SIG-M5 treated with dmso at 0.1 percent for 504 hours (cell line): Measurements from ENCODE around the gene ITGA6.

Source experiments
- DNase-seq: peaks from one replicate; lab custom pipeline; 2025; ENCODE audit not compliant: unreplicated experiment; lab: John Stamatoyannopoulos, UW

ITGA6 gene

GRCh38 chr2:172415865-172416183 lies 11.6 kb upstream of the ITGA6 start:
- DNase-seq, result no peak

GRCh38 chr2:172416447-172417058 lies 10.8 kb upstream of the ITGA6 start:
- DNase-seq, result peak; percentile 87

GRCh38 chr2:172420216-172420615 lies 7.2 kb upstream of the ITGA6 start:
- DNase-seq, result no peak

- DNase-seq, result no peak
These were observed 4.2 kb upstream of the ITGA6 start for GRCh38 chr2:172423160-172423559.

- DNase-seq, result no peak
These were observed 2.0 kb upstream of the ITGA6 start for GRCh38 chr2:172425336-172425735.

GRCh38 chr2:172426635-172427255 lies 641 bp upstream of the ITGA6 start:
- no peak for DNase-seq

GRCh38 chr2:172427990-172428831 lies 825 bp downstream of the ITGA6 start:
- DNase-seq, result no peak

- no peak for DNase-seq
These were observed 1.4 kb downstream of the ITGA6 start for GRCh38 chr2:172428832-172429210.

- no peak for DNase-seq
These were observed 2.0 kb downstream of the ITGA6 start for GRCh38 chr2:172429301-172429968.

- DNase-seq, result no peak
These were observed 2.6 kb downstream of the ITGA6 start for GRCh38 chr2:172430027-172430426.

- no peak for DNase-seq
These were observed 3.3 kb downstream of the ITGA6 start for GRCh38 chr2:172430678-172431077.

GRCh38 chr2:172431463-172431862 lies 4.1 kb downstream of the ITGA6 start:
- DNase-seq, result no peak

- no peak for DNase-seq
These were observed 4.6 kb downstream of the ITGA6 start for GRCh38 chr2:172431993-172432392.

GRCh38 chr2:172433144-172433543 lies 5.8 kb downstream of the ITGA6 start:
- no peak for DNase-seq

GRCh38 chr2:172434821-172435605 lies 7.6 kb downstream of the ITGA6 start:
- peak; percentile 46 for DNase-seq

GRCh38 chr2:172435606-172435911 lies 8.2 kb downstream of the ITGA6 start:
- no peak for DNase-seq

GRCh38 chr2:172436889-172437288 lies 9.5 kb downstream of the ITGA6 start:
- no peak for DNase-seq

GRCh38 chr2:172437419-172438341 lies 10.3 kb downstream of the ITGA6 start:
- peak; percentile 82 for DNase-seq

GRCh38 chr2:172438741-172439508 lies 11.5 kb downstream of the ITGA6 start:
- DNase-seq, result no peak
